Tibial nerve (tissue), 4 donors: ENCODE data around the gene GMPR2. TPM values are rescaled to one million over a fixed set of nuclear protein-coding genes. Genes with fewer than 3 reads are reported as not detected.

ENCODE experiments used
- DNase-seq, 2 donors: peaks; one replicate each; pipeline ENCODE4 v3.0.0-alpha.2; 2019; ENCODE audit warnings: low spot score in 2 of 2
- H3K27ac ChIP-seq, 4 donors: fragments of 200-600 bp; sonication (generic) in 3 of 4; one replicate each; pipeline ENCODE4 v1.5.1; 2017 to 2019; ENCODE audit warnings: mild to moderate bottlenecking in 1 of 4
- H3K27me3 ChIP-seq, 2 donors: fragments of 200-600 bp; sonication (generic) in 1 of 2; one replicate each; pipeline versions ENCODE4 v1.5.1 to v1.6.0; 2017 to 2019
- H3K36me3 ChIP-seq, 3 donors: fragments of 200-600 bp; sonication (generic); one replicate each; pipeline ENCODE4 v1.5.1; 2018 to 2019
- H3K4me1 ChIP-seq, 4 donors: fragments of 200-600 bp; sonication (generic) in 3 of 4; one replicate each; pipeline ENCODE4 v1.5.1; 2017 to 2019
- H3K4me3 ChIP-seq, 4 donors: fragments of 200-600 bp; sonication (generic) in 3 of 4; one replicate each; pipeline ENCODE4 v1.5.1; 2017 to 2019; ENCODE audit warnings: mild to moderate bottlenecking in 1 of 4, moderate library complexity in 1 of 4
- H3K9me3 ChIP-seq, 4 donors: fragments of 200-600 bp; sonication (generic) in 3 of 4; one replicate each; pipeline ENCODE4 v1.5.1; 2017 to 2019
- CTCF ChIP-seq, 5 experiments: fragments of 200-600 bp in 3 of 5; fragments of 450-650 bp in 2 of 5; sonication (generic) in 3 of 5; IDR thresholded peaks; one replicate each; pipeline ENCODE4 v1.5.1; 2016 to 2019; ENCODE audit warnings: antibody characterized with exemption in 5 of 5, mild to moderate bottlenecking in 3 of 5, moderate library complexity in 2 of 5
- EP300 ChIP-seq, 2 donors: sonication (generic); formaldehyde crosslinking; IDR thresholded peaks; one replicate each; pipeline ENCODE4 v1.6.1; 2017; ENCODE audit warnings: antibody characterized with exemption in 2 of 2, mild to moderate bottlenecking in 1 of 2
- POLR2A ChIP-seq, 2 donors: fragments of 450-650 bp; IDR thresholded peaks; one replicate each; pipeline ENCODE4 v1.6.1; 2017; ENCODE audit warnings: antibody characterized with exemption in 2 of 2, mild to moderate bottlenecking in 2 of 2, moderate library complexity in 2 of 2
- WGBS, 2 donors: methylation state at CpG; one replicate each; pipeline ENCODE4 v1.1.5; 2018; 5-methylcytosine and 5-hydroxymethylcytosine counted together
- total RNA-seq, 4 donors: library from RNA; depleted of rRNA; stranded (reverse); fragments of >200 nt; gene quantifications; one replicate each; pipeline ENCODE4 v1.1.0, GENCODE V29; 2016

Gene GMPR2
- total RNA-seq, 4 donors from 2014 or later, result 46.5 to 63.4 (median 57.2) TPM

- H3K27ac ChIP-seq, result peak overlapping the region in 2 of 4 donors; percentile 99
- 75 to 79% methylated on average over 2 of the region's 2 CpGs for WGBS, 2 donors
- no peaks in the 10 kb centered on the region for H3K9me3 ChIP-seq
- no peak overlapping the region for H3K4me3 ChIP-seq
- TF ChIP-seq EP300 (IDR thresholded peaks at IDR 0.05) (no peak), CTCF (IDR thresholded peaks at IDR 0.05) (no peak), POLR2A (IDR thresholded peaks at IDR 0.05) (no peak)
- DNase-seq, result no peak
- H3K27me3 ChIP-seq, result no peaks in the 10 kb centered on the region
- H3K4me1 ChIP-seq, result peaks cover 0 to 28% (median 9%) of the 10 kb centered on the region in 4 donors
- peaks cover 0 to 28% (median 0%) of the 10 kb centered on the region in 3 donors for H3K36me3 ChIP-seq
Measured at GRCh38 chr14:24272467-24272866, 39.7 kb downstream of the GMPR2 start.

GRCh38 chr14:24273422-24273998 lies 40.8 kb downstream of the GMPR2 start:
- Histone ChIP-seq H3K4me3 (no peak overlapping the region), H3K4me1 (peaks cover 0 to 29% (median 14%) of the 10 kb centered on the region in 4 donors), H3K27ac (peak overlapping the region in 1 of 4 donors; percentile 10), H3K27me3 (no peaks in the 10 kb centered on the region), H3K36me3 (peaks cover 0 to 17% (median 0%) of the 10 kb centered on the region in 3 donors), H3K9me3 (no peaks in the 10 kb centered on the region)
- 55 to 76% methylated on average over 3 of the region's 3 CpGs for WGBS, 2 donors
- DNase-seq, result no peak
- TF ChIP-seq EP300 (IDR thresholded peaks at IDR 0.05), result no peak
- TF ChIP-seq POLR2A (IDR thresholded peaks at IDR 0.05), result no peak
- TF ChIP-seq CTCF (IDR thresholded peaks at IDR 0.05), result no peak

- Histone ChIP-seq H3K36me3 (peaks cover 0 to 11% (median 0%) of the 10 kb centered on the region in 3 donors), H3K27me3 (no peaks in the 10 kb centered on the region), H3K4me3 (no peak overlapping the region), H3K27ac (peak overlapping the region in 1 of 4 donors; percentile 10), H3K4me1 (peaks cover 0 to 29% (median 17%) of the 10 kb centered on the region in 4 donors), H3K9me3 (no peaks in the 10 kb centered on the region)
- TF ChIP-seq CTCF (IDR thresholded peaks at IDR 0.05) (no peak), EP300 (IDR thresholded peaks at IDR 0.05) (peak in 1 of 2 donors; percentile 26)
- WGBS, 2 donors, result 81 to 85% methylated on average over 3 of the region's 3 CpGs
- DNase-seq, result no peak
Measured at GRCh38 chr14:24274101-24274543, 41.4 kb downstream of the GMPR2 start.

GRCh38 chr14:24277071-24277470 lies 44.3 kb downstream of the GMPR2 start:
- H3K9me3 ChIP-seq, result no peaks in the 10 kb centered on the region
- WGBS, 2 donors, result 83 to 84% methylated on average over 6 of the region's 6 CpGs
- no peak for DNase-seq

More at GRCh38 chr14:24277071-24277470, 44.3 kb downstream of the GMPR2 start:
- no peak overlapping the region for H3K4me3 ChIP-seq
- H3K4me1 ChIP-seq, result peaks cover 0 to 42% (median 14%) of the 10 kb centered on the region in 4 donors
- TF ChIP-seq POLR2A (IDR thresholded peaks at IDR 0.05) (no peak), CTCF (IDR thresholded peaks at IDR 0.05) (no peak), EP300 (IDR thresholded peaks at IDR 0.05) (no peak)
- H3K27ac ChIP-seq, result peak overlapping the region in 2 of 4 donors; percentile 13 to 62
- no peaks in the 10 kb centered on the region for H3K36me3 ChIP-seq
- no peaks in the 10 kb centered on the region for H3K27me3 ChIP-seq
